Uterus (tissue), 4 donors: ENCODE data around the gene PALS1. TPM values are rescaled to one million over a fixed set of nuclear protein-coding genes. Genes with fewer than 3 reads are reported as not detected.

Experiments
- DNase-seq, 2 donors: peaks; one replicate each; pipeline ENCODE4 v3.0.0-alpha.2; 2019 to 2020
- H3K27ac ChIP-seq, 2 donors: fragments of 200-600 bp; sonication (generic); 1 replicate in 1 of 2; 2 replicates in 1 of 2; pipeline ENCODE4 v1.5.1; 2016 to 2018
- H3K27me3 ChIP-seq, 2 donors: fragments of 200-600 bp; sonication (generic); one replicate each; pipeline ENCODE4 v1.5.1; 2018 to 2019; ENCODE audit warnings: control low read depth in 1 of 2
- H3K36me3 ChIP-seq, 2 donors: fragments of 200-600 bp; sonication (generic); one replicate each; pipeline ENCODE4 v1.5.1; 2019; ENCODE audit warnings: control low read depth in 1 of 2
- H3K4me1 ChIP-seq, 2 donors: fragments of 200-600 bp; sonication (generic); one replicate each; pipeline ENCODE4 v1.5.1; 2018 to 2019; ENCODE audit warnings: control low read depth in 1 of 2
- H3K4me3 ChIP-seq, 2 donors: fragments of 200-600 bp; sonication (generic); 1 replicate in 1 of 2; 2 replicates in 1 of 2; pipeline ENCODE4 v1.5.1; 2018 to 2019; ENCODE audit warnings: mild to moderate bottlenecking in 1 of 2
- H3K9me3 ChIP-seq, 2 donors: fragments of 200-600 bp; sonication (generic); one replicate each; pipeline ENCODE4 v1.5.1; 2019; ENCODE audit warnings: control low read depth in 1 of 2
- CTCF ChIP-seq, 4 experiments: fragments of 200-600 bp in 2 of 4; fragments of 450-650 bp in 2 of 4; sonication (generic) in 2 of 4; IDR thresholded peaks; one replicate each; pipeline ENCODE4 v1.5.1; 2016 to 2019; ENCODE audit warnings: antibody characterized with exemption in 4 of 4, mild to moderate bottlenecking in 2 of 4, moderate library complexity in 1 of 4
- POLR2A ChIP-seq, 2 donors: fragments of 450-650 bp; IDR thresholded peaks; one replicate each; pipeline ENCODE4 v1.6.1; 2016; ENCODE audit warnings: antibody characterized with exemption in 2 of 2, mild to moderate bottlenecking in 1 of 2, moderate library complexity in 1 of 2
- intact Hi-C: fragments of 100-400 bp; cut with DNase I; formaldehyde crosslinking; loops from one replicate; pipeline ENCODE4 v1.15.1; 2023; ENCODE audit warnings: low total_unique reads
- total RNA-seq, 4 donors: library from RNA; depleted of rRNA in 3 of 4; stranded (reverse); fragments of >200 nt in 3 of 4; gene quantifications; one replicate each; pipeline versions ENCODE4 v1.1.0 to v1.2.4, GENCODE V29; 2014 to 2023
- donor health status: DM: yes; HTN: yes; CAD: no.

PALS1 gene
- total RNA-seq, 4 donors from 2014 or later, result 12.1 to 46.6 (median 21.6) TPM

- TF ChIP-seq POLR2A (IDR thresholded peaks at IDR 0.05) (no peak), CTCF (IDR thresholded peaks at IDR 0.05) (peak in 3 of 4 experiments; percentile 32 to 69 (median 62))
- no peaks in the 10 kb centered on the region for H3K36me3 ChIP-seq
- H3K4me1 ChIP-seq, result no peaks in the 10 kb centered on the region
- DNase-seq, result no peak
- no peak overlapping the region for H3K4me3 ChIP-seq
- H3K27me3 ChIP-seq, result no peaks in the 10 kb centered on the region
- intact Hi-C loops, result no loop called here
- no peak overlapping the region for H3K27ac ChIP-seq
- no peaks in the 10 kb centered on the region for H3K9me3 ChIP-seq
Measured at GRCh38 chr14:67285876-67286452, 44.7 kb downstream of the PALS1 start.

Other genes starting within 250 kb of the PALS1 start
- not detected for gene GARIN2, start 52.0 kb upstream of the PALS1 start, total RNA-seq
- 10 to 100 TPM; 28.5 to 60.8 (median 35.5) TPM for gene ATP6V1D, start 118.4 kb downstream of the PALS1 start, total RNA-seq
- 100 to 1,000 TPM in 2 of 4 donors, 10 to 100 TPM in 2; 60.9 to 111 (median 85.7) TPM for gene EIF2S1, start 118.9 kb downstream of the PALS1 start, total RNA-seq
- gene PLEK2, start 170.7 kb downstream of the PALS1 start, total RNA-seq, result 1 to 10 TPM in 1 of 4 donors, not detected in 3; 1.5 TPM
- gene TMEM229B, start 247.3 kb downstream of the PALS1 start, total RNA-seq, result 1 to 10 TPM in 2 of 4 donors, under 1 TPM in 2; under 0.01 to 4.7 (median 2.8) TPM